HG03175 (cell line): ENCODE data around the gene FRMPD4.

Experiments used
- ATAC-seq: cut with Tn5 transposase; IDR thresholded peaks from one replicate; pipeline ENCODE4 v1.9.1; 2021; ENCODE audit warnings: mild to moderate bottlenecking, moderate library complexity; ENCODE audit not compliant: unreplicated experiment

The FRMPD4 gene

DNA sequence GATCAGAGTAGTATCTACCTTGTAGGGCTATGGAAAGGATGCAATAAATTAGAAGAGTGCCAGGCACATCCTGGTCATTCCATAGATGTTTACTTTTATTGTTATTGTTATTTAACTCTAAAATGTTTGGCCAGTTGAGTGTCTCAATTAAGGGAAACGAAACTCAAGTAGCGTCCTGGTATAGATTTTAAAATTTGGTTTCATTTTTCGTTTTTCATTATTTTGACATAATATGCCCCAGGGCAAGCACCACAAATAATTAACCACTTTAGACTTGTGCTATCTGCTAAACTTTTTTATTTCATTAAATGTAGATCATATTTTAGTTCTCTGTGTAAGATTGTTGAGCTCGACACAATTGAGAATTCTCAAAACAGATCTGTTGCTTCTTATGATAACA is 473.2 kb downstream of the FRMPD4 start:
- ATAC-seq = peak; percentile 69

GRCh38 chrX:12614266-12614665 is 476.0 kb downstream of the FRMPD4 start:
- no peak for ATAC-seq

DNA sequence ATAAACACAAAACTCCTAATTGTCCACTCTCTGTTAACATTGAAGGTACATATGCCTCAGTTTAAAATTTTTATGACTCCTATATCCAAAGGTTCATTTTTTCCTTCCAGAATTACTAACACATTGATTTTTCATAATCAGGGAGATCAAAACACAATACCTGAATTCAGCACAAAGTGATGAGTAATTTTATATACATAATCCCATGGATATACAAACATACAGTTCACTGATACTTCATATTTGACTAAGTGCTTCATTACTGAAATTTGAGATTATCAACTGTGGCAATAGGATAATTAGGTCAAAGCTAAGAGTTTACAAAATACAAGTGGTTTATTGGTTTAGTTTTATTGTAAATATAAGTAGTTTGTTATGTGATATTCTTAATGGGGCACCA is 476.8 kb downstream of the FRMPD4 start:
- ATAC-seq = no peak

DNA sequence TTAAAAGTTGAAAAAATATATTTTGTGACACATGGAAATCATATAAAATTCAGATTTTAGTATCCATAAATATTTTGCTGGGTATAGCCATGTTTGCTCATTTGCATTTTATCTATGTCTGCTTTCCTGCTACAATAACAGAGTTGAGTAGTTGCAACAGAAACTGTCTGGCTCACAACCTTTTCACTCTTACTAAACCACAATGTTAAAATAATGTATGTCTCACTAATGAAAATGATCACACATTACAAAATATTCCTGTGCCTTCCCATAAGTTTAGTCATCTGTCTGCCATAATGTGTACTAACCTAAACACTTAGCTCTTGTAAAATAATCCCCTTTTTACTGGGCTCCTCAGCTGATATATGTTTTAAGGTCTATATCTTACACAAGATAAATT is 479.0 kb downstream of the FRMPD4 start:
- ATAC-seq = no peak

GRCh38 chrX:12647230-12647629 is 509.0 kb downstream of the FRMPD4 start:
- no peak for ATAC-seq

- ATAC-seq = no peak
Measured at GRCh38 chrX:12648995-12649394, 510.7 kb downstream of the FRMPD4 start.

DNA sequence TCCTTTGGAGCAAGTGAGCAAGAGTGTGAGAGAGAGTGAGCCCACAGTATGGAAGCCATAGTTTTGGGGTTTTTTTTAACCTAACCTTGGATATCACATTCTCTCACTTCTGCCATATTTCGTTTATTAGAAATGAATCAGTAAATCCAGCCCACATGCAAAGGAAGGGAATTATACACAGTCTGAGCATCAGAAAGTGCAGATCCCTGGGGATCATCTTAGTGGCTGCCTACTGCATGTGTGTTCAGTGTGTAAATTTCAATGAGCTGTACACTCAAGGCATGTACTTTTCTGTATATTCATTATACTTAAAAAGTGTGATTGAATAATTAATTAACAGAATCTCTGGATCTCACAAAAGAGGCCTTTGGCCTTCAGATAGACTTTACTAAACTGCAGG is 519.2 kb downstream of the FRMPD4 start:
- ATAC-seq = no peak

DNA sequence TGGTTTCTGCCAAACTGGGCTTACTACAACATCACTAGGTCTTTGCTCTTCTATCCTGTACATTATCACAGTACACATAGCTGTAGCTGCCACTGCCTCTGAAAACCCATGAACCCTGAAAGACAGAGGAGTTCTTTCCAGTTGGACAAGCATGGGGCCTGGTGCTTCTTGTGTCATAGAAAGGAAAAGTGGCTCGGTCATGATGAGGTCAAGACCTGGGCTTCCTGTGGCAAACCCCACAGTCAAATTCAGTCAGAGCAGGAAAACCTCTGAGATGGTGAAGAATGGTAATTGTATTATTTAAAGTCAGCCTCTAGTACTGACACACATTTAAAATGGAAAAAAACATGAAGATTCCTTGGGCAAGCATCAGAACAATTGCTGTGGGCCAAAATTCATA is 519.6 kb downstream of the FRMPD4 start:
- ATAC-seq = no peak

DNA sequence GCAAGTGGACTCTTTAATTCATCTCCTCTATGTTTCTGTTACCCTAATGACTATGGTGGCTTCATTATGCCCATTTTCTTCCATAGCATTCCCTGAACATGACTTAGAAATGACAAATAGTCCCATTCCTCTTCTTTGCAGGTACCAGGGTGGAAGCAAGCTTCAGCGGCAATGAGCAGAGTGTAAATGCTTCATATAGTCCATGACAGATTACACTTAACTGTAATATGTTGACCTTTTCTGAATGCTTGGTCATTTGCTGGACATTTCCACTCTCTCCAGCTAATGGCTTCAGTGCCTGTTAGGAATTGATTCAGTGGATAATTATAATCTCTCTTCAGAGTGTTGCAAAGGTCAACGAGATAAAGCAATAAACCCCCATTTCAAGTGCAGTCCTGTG is 523.2 kb downstream of the FRMPD4 start:
- ATAC-seq = no peak

GRCh38 chrX:12672367-12673106 is 534.3 kb downstream of the FRMPD4 start:
- ATAC-seq = no peak

GRCh38 chrX:12673487-12673886 is 535.2 kb downstream of the FRMPD4 start:
- ATAC-seq = no peak

- no peak for ATAC-seq
Measured at GRCh38 chrX:12679522-12679921, 541.2 kb downstream of the FRMPD4 start.

- ATAC-seq = no peak
Measured at GRCh38 chrX:12681047-12681446, 542.8 kb downstream of the FRMPD4 start.

- ATAC-seq = no peak
Measured at GRCh38 chrX:12685541-12685940, 547.3 kb downstream of the FRMPD4 start.

DNA sequence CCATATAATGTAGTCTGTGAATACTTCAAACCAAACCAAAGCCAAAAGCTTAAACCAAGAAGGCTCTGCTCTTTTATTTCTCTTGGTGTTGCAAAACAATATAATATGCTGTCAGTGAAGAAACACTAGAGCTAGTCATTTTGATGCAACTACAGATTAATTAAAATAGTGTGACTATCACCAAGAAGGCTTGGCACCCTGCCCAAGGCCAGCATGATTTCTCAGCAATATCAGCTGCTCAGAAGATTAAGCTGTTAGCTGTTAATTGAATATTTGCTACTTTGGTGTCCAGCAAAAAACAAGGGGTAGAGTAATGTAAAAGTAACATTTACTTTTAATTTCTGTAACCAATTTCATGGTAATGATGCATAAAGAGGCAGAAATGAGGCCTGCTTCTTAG is 548.1 kb downstream of the FRMPD4 start:
- ATAC-seq = no peak

GRCh38 chrX:12690646-12691045 is 552.4 kb downstream of the FRMPD4 start:
- ATAC-seq = no peak

DNA sequence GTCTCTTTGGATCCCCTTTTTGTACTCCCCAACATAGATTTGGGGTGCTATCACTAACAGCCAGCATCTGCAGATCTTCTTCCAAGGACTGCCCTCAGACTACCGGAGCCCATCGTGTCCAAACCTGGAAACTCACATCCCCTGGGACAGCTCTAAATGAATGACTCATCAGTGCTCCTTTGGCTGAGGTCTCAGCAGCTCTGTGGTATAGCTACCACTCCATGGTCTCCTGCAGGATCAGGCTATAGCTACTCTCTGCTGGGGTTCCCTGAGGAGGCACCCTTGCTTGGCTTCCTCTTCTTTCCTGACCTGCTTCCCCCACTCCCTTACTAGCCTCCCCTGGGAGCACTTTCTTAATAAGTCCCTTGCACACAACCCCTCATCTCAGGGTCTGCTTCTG is 555.5 kb downstream of the FRMPD4 start:
- no peak for ATAC-seq

GRCh38 chrX:12700745-12701144 is 562.5 kb downstream of the FRMPD4 start:
- no peak for ATAC-seq

- ATAC-seq = peak; percentile 68
Measured at GRCh38 chrX:12701628-12702027, 563.4 kb downstream of the FRMPD4 start.

GRCh38 chrX:12702509-12703091 is 564.3 kb downstream of the FRMPD4 start:
- no peak for ATAC-seq

DNA sequence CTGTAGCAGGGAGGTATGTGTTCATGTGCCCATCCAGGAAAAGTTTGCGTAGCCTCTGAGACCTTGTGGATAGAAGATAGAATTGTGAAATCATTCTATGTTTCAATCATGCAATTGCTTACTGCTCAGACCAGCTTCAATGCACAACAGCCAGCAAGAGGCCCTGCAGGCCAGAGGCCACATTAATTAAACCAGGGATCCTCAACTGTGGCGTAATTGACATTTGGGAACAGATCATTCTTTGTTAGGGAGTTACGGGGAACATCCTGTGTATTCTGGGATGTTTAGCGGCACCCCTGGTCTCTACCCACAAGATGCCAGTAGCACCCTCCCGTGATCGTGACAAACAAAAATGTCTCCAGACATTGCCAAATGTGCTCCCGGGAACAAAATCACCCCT is 566.4 kb downstream of the FRMPD4 start:
- no peak for ATAC-seq

DNA sequence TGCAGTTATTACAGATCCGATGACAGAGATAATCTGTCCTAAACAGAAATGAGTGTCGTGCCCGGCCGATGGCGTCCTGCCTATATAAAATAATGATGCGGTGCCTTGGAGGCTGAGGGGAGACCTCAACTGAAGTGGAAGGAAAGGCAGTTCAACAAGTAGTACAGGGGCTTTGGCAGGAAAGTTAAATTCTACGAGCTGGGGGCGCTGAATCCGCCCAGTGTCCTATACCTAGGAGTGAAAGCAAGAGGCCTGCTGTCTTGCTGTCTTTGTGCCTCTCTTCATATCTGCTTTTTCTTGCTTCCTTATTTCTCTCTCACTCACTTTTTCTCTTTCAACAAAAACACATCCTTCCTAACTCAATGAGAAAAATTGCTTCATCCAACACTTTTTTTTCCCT is 570.8 kb downstream of the FRMPD4 start:
- no peak for ATAC-seq
